WTC11 (cell line): ENCODE data around the gene TSPAN32. TPM values are rescaled to one million over a fixed set of nuclear protein-coding genes. Genes with fewer than 3 reads are reported as not detected.

Experiments
- ATAC-seq: fragments of 200-7000 bp; cut with Tn5 transposase; 2 replicates; pipeline ENCODE4 v1.10.0; 2021; ENCODE audit warnings: mild to moderate bottlenecking, moderate library complexity
- CTCF ChIA-PET: fragments of 300-600 bp; sonication (Branson Sonifier 250); formaldehyde crosslinking; loops from one replicate; lab custom pipeline; 2021; ENCODE audit warnings: antibody characterized with exemption; lab: Charles Lee
- POLR2A ChIA-PET: fragments of 350-600 bp; sonication (Branson Sonifier 250); formaldehyde crosslinking; loops from one replicate; lab custom pipeline; 2021; ENCODE audit warnings: antibody characterized with exemption; lab: Charles Lee
- DNase-seq: peaks from one replicate; pipeline ENCODE4 v3.0.0; 2021; ENCODE audit warnings: low spot score
- H3K27ac Mint-ChIP-seq: 2 replicates; pipeline ENCODE4 v1.8.0; 2021; ENCODE audit warnings: mixed read lengths
- H3K27me3 Mint-ChIP-seq: 2 replicates; pipeline ENCODE4 v1.8.0; 2021; ENCODE audit warnings: low read depth, mild to moderate bottlenecking, moderate library complexity, mixed read lengths
- H3K36me3 Mint-ChIP-seq: 2 replicates; pipeline ENCODE4 v1.8.0; 2021; ENCODE audit warnings: mixed read lengths
- H3K4me1 Mint-ChIP-seq: 2 replicates; pipeline ENCODE4 v1.8.0; 2022; ENCODE audit warnings: mixed read lengths
- H3K4me3 Mint-ChIP-seq: 2 replicates; pipeline ENCODE4 v1.8.0; 2021; ENCODE audit warnings: mild to moderate bottlenecking, moderate library complexity, mixed read lengths
- H3K9me3 Mint-ChIP-seq: 2 replicates; pipeline ENCODE4 v1.8.0; 2021; ENCODE audit warnings: mixed read lengths
- CREB1 ChIP-seq: sonication (generic); formaldehyde crosslinking; IDR thresholded peaks from 2 replicates; pipeline ENCODE4 v1.8.0; 2023; ENCODE audit warnings: mild to moderate bottlenecking, missing genetic modification reagents
- ELF4 ChIP-seq: sonication (generic); formaldehyde crosslinking; IDR thresholded peaks from 2 replicates; pipeline ENCODE4 v1.8.1; 2022; ENCODE audit warnings: low read depth, mild to moderate bottlenecking, moderate library complexity, missing genetic modification reagents
- FOXP1 ChIP-seq: sonication (generic); formaldehyde crosslinking; IDR thresholded peaks from 2 replicates; pipeline ENCODE4 v1.8.0; 2022; ENCODE audit warnings: missing genetic modification reagents, mild to moderate bottlenecking, moderate library complexity, borderline replicate concordance
- NFATC4 ChIP-seq: fragments of 250-450 bp; sonication (Bioruptor Pico); IDR thresholded peaks from 2 replicates; pipeline ENCODE4 v1.9.0; 2021; ENCODE audit warnings: mild to moderate bottlenecking
- NFYB ChIP-seq: sonication (generic); formaldehyde crosslinking; conservative IDR thresholded peaks from 2 replicates; pipeline ENCODE4 v1.8.0; 2022; ENCODE audit warnings: low read depth, missing genetic modification reagents
- RELA ChIP-seq: sonication (generic); formaldehyde crosslinking; IDR thresholded peaks from 2 replicates; pipeline ENCODE4 v1.8.1; 2022; ENCODE audit warnings: missing genetic modification reagents, mild to moderate bottlenecking, borderline replicate concordance
- ZNF121 ChIP-seq: sonication (generic); formaldehyde crosslinking; IDR thresholded peaks from 2 replicates; pipeline ENCODE4 v1.8.0; 2023; ENCODE audit warnings: missing genetic modification reagents
- ZNF232 ChIP-seq: sonication (generic); formaldehyde crosslinking; IDR thresholded peaks from 2 replicates; pipeline ENCODE4 v1.8.0; 2022; ENCODE audit warnings: mild to moderate bottlenecking, missing genetic modification reagents
- ZNF263 ChIP-seq: sonication (generic); formaldehyde crosslinking; IDR thresholded peaks from 2 replicates; pipeline ENCODE4 v1.8.1; 2022; ENCODE audit warnings: low read depth, mild to moderate bottlenecking, moderate library complexity, missing genetic modification reagents
- ZNF396 ChIP-seq: fragments of 250-450 bp; sonication (Bioruptor Pico); IDR thresholded peaks from 2 replicates; pipeline ENCODE4 v1.8.0; 2021; ENCODE audit warnings: mild to moderate bottlenecking, moderate library complexity, borderline replicate concordance
- total RNA-seq: library from RNA; stranded (reverse); gene quantifications from 3 replicates; pipeline ENCODE4 v1.2.3, GENCODE V29; 2021
- TF ChIP-seq, protein P1 (sequence below): sonication (generic); formaldehyde crosslinking; IDR thresholded peaks from 2 replicates; pipeline ENCODE4 v1.8.1; 2022; ENCODE audit warnings: low read depth, missing genetic modification reagents, borderline replicate concordance
- TF ChIP-seq, protein P2 (sequence below): fragments of 250-450 bp; sonication (Bioruptor Pico); IDR thresholded peaks from 2 replicates; pipeline ENCODE4 v1.8.0; 2021; ENCODE audit warnings: mild to moderate bottlenecking
- TF ChIP-seq, protein P3 (sequence below): sonication (generic); formaldehyde crosslinking; IDR thresholded peaks from 2 replicates; pipeline ENCODE4 v1.8.1; 2022; ENCODE audit warnings: missing genetic modification reagents, borderline replicate concordance
- TF ChIP-seq, protein P4 (sequence below): sonication (generic); formaldehyde crosslinking; IDR thresholded peaks from 2 replicates; pipeline ENCODE4 v1.8.1; 2023; ENCODE audit warnings: mild to moderate bottlenecking, missing genetic modification reagents
- TF ChIP-seq, protein P5 (sequence below): sonication (generic); formaldehyde crosslinking; conservative IDR thresholded peaks from 2 replicates; pipeline ENCODE4 v1.8.1; 2023; ENCODE audit warnings: mild to moderate bottlenecking, low read depth, missing genetic modification reagents, moderate library complexity

The TSPAN32 gene
- total RNA-seq, 1 experiment from 2014 or later = not detected

DNA sequence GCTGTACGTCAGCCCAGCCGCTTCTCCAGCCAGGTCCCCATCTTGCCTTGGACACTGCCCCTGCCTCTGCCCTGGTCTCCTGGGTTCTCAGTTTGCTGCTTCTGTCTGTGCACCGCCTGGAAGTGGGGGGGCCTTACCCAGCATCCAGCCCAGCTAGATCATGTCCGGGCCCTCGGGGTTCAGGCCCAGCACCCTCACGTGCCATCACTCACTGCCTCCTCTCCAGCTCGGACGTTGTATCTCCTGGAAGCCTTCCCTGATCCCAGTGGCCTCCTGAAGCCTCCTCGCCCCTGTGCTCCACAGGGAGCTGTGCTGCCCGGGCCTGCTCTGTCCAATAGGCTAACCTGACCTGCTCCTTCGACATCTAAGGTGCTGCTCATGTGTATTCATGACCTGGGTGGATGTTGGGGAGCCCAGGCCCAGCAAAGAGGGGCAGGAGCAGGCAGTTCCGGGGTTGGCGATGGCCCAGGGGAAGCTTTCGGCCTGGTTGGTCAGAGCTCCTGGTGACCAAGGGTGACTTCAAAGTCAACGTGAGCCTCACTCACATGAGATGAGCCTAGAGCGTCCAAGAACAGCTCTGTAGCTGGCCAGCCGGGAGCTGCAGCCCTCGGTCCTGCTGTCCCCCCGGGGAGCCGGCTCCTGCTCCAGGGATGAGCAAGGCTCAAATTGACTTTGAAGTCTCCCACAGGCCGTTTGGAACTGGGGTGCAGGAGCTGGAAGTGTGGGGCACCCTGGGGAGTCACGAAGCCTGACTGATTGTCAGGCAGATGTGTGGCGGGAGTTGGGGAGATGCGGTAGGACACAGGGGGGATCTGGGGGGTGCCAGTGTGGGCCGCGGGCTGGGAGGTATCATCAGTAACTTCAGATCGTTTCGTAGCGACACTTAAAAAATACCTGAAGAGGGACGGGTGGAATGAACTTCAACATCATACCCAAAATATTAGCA is 26.2 kb upstream of the TSPAN32 start (continued):
- TF ChIP-seq, protein P1, sequence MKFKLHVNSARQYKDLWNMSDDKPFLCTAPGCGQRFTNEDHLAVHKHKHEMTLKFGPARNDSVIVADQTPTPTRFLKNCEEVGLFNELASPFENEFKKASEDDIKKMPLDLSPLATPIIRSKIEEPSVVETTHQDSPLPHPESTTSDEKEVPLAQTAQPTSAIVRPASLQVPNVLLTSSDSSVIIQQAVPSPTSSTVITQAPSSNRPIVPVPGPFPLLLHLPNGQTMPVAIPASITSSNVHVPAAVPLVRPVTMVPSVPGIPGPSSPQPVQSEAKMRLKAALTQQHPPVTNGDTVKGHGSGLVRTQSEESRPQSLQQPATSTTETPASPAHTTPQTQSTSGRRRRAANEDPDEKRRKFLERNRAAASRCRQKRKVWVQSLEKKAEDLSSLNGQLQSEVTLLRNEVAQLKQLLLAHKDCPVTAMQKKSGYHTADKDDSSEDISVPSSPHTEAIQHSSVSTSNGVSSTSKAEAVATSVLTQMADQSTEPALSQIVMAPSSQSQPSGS (CRISPR knock-in tag) = no peak
- TF ChIP-seq, protein P2, sequence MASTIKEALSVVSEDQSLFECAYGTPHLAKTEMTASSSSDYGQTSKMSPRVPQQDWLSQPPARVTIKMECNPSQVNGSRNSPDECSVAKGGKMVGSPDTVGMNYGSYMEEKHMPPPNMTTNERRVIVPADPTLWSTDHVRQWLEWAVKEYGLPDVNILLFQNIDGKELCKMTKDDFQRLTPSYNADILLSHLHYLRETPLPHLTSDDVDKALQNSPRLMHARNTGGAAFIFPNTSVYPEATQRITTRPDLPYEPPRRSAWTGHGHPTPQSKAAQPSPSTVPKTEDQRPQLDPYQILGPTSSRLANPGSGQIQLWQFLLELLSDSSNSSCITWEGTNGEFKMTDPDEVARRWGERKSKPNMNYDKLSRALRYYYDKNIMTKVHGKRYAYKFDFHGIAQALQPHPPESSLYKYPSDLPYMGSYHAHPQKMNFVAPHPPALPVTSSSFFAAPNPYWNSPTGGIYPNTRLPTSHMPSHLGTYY (CRISPR knock-in tag) = no peak
- no peak for TF ChIP-seq ZNF263 (CRISPR knock-in tag)
- TF ChIP-seq ZNF396 (CRISPR knock-in tag) = no peak
- TF ChIP-seq, protein P3, sequence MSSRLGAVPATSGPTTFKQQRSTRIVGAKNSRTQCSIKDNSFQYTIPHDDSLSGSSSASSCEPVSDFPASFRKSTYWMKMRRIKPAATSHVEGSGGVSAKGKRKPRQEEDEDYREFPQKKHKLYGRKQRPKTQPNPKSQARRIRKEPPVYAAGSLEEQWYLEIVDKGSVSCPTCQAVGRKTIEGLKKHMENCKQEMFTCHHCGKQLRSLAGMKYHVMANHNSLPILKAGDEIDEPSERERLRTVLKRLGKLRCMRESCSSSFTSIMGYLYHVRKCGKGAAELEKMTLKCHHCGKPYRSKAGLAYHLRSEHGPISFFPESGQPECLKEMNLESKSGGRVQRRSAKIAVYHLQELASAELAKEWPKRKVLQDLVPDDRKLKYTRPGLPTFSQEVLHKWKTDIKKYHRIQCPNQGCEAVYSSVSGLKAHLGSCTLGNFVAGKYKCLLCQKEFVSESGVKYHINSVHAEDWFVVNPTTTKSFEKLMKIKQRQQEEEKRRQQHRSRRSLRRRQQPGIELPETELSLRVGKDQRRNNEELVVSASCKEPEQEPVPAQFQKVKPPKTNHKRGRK (CRISPR knock-in tag) = no peak
- TF ChIP-seq CREB1 (CRISPR knock-in tag) = no peak

DNA sequence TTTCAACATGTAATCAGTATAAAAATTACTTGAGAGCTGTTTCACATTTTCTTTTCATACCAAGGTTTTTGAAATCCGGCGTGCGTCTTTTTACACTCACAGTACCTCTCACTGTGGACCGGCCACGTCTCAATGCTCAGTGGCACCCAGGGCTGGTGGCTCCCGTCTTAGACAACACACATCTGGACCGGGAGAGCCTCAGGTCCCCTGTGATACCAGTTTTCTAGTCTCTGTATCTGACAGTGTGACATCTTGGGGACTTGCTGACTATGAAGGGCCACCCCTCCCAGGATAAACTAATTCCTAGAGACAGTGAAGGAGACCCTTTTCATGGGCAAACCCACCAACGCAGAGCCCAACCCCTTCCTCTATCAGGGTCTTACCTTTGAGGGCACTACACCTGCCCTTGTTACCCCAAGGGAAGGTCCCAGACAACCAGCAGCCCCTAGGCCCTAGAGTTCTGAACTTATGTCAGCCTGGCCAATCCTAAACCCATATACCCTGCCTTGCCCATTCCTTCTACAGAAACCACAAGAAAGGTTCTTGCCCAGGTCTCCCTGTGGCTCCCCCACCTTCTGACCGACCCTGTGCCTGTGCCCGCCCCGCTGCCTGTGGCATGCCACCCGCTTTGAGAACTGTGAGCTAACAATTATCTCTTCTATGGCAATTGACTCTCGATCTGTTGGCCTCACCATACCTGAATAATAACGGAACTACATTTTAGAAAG is 25.4 kb upstream of the TSPAN32 start:
- no peak overlapping the region for H3K4me3 Mint-ChIP-seq
- no peak for TF ChIP-seq ELF4 (CRISPR knock-in tag)
- TF ChIP-seq, protein P4, sequence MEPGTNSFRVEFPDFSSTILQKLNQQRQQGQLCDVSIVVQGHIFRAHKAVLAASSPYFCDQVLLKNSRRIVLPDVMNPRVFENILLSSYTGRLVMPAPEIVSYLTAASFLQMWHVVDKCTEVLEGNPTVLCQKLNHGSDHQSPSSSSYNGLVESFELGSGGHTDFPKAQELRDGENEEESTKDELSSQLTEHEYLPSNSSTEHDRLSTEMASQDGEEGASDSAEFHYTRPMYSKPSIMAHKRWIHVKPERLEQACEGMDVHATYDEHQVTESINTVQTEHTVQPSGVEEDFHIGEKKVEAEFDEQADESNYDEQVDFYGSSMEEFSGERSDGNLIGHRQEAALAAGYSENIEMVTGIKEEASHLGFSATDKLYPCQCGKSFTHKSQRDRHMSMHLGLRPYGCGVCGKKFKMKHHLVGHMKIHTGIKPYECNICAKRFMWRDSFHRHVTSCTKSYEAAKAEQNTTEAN (CRISPR knock-in tag) = no peak
- no peak for TF ChIP-seq ZNF232
- no peak for TF ChIP-seq RELA (CRISPR knock-in tag)
- no peak for TF ChIP-seq CREB1 (CRISPR knock-in tag)
- no peak for TF ChIP-seq NFYB (CRISPR knock-in tag)
- no peak for TF ChIP-seq NFATC4
- TF ChIP-seq, protein P5, sequence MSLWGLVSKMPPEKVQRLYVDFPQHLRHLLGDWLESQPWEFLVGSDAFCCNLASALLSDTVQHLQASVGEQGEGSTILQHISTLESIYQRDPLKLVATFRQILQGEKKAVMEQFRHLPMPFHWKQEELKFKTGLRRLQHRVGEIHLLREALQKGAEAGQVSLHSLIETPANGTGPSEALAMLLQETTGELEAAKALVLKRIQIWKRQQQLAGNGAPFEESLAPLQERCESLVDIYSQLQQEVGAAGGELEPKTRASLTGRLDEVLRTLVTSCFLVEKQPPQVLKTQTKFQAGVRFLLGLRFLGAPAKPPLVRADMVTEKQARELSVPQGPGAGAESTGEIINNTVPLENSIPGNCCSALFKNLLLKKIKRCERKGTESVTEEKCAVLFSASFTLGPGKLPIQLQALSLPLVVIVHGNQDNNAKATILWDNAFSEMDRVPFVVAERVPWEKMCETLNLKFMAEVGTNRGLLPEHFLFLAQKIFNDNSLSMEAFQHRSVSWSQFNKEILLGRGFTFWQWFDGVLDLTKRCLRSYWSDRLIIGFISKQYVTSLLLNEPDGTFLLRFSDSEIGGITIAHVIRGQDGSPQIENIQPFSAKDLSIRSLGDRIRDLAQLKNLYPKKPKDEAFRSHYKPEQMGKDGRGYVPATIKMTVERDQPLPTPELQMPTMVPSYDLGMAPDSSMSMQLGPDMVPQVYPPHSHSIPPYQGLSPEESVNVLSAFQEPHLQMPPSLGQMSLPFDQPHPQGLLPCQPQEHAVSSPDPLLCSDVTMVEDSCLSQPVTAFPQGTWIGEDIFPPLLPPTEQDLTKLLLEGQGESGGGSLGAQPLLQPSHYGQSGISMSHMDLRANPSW (CRISPR knock-in tag) = no peak
- no peak for TF ChIP-seq FOXP1 (CRISPR knock-in tag)
- no peak for TF ChIP-seq ZNF121 (CRISPR knock-in tag)
- ATAC-seq (no peak), DNase-seq (no peak)
- CTCF ChIA-PET = interaction anchor here (1.9 to 2.4 kb wide), 2 partner anchors 29 to 120 kb away, joined by 6 to 11 read pairs; no protein-coding TSS in a partner anchor
- peaks cover 64% of the 10 kb centered on the region for H3K27me3 Mint-ChIP-seq
- H3K9me3 Mint-ChIP-seq = peaks cover 12% of the 10 kb centered on the region
- H3K36me3 Mint-ChIP-seq = peaks cover 3% of the 10 kb centered on the region; the same call in 1 of the 2 replicates
- H3K4me1 Mint-ChIP-seq = peaks cover 19% of the 10 kb centered on the region
- H3K27ac Mint-ChIP-seq = no peak overlapping the region
- POLR2A ChIA-PET = no interaction called here
